Measurements from ENCODE around the gene CAMK2N2. TPM values are rescaled to one million over a fixed set of nuclear protein-coding genes. Genes with fewer than 3 reads are reported as not detected.

Gene CAMK2N2
- total RNA-seq, 4 donors from 2014 or later, result not detected

- H3K27ac ChIP-seq, result no peak overlapping the region
- no peak for DNase-seq
- H3K9me3 ChIP-seq, result no peaks in the 10 kb centered on the region
- H3K4me3 ChIP-seq, result no peak overlapping the region
- H3K27me3 ChIP-seq, result peaks cover 20% of the 10 kb centered on the region
- peaks cover 0 to 5% (median 2%) of the 10 kb centered on the region in 4 donors for H3K4me1 ChIP-seq
- H3K36me3 ChIP-seq, result no peaks in the 10 kb centered on the region
- in situ Hi-C loops (cut with MboI; ENCODE audit: low pct_ligation_motif_present in 1 of 4, low pct_unique_long_range_greater_than_20kb in 1 of 4, low sequenced_read_pairs in 3 of 4) (loop anchor here in 3 of 4 donors (25.0 kb wide), 2 partner anchors 99 to 349 kb away; partner anchors contain the start of genes PARL (in 3 of the 3) and EIF2B5 (in 1 of the 3)), intact Hi-C loops (cut with DNase I; ENCODE audit: low total_unique reads) (loop anchor here (10.0 kb wide), 2 partner anchors 92 to 342 kb away; no protein-coding TSS in a partner anchor)
- TF ChIP-seq POLR2A (IDR thresholded peaks at IDR 0.05) (no peak), EP300 (IDR thresholded peaks at IDR 0.05; ENCODE audit: low read depth) (no peak), CTCF (IDR thresholded peaks at IDR 0.05) (no peak), POLR2AphosphoS5 (IDR thresholded peaks at IDR 0.05) (no peak)
- 100% methylated on average over 3 of the region's 3 CpGs; no CpG with 5 or more reads in 1 of the 2 donors for WGBS, 2 donors (ENCODE audit: low coverage in 1 of 2)
These were observed 24.7 kb downstream of the CAMK2N2 start for GRCh38 chr3:184236636-184237035.

GRCh38 chr3:184236033-184236410, 25.3 kb downstream of the CAMK2N2 start:
- no peak for DNase-seq
- in situ Hi-C loops (cut with MboI; ENCODE audit: low pct_ligation_motif_present in 1 of 4, low pct_unique_long_range_greater_than_20kb in 1 of 4, low sequenced_read_pairs in 3 of 4) (loop anchor here in 3 of 4 donors (25.0 kb wide), 2 partner anchors 99 to 349 kb away; partner anchors contain the start of genes PARL (in 3 of the 3) and EIF2B5 (in 1 of the 3)), intact Hi-C loops (cut with DNase I; ENCODE audit: low total_unique reads) (loop anchor here (10.0 kb wide), 2 partner anchors 91 to 341 kb away; no protein-coding TSS in a partner anchor)
- no peaks in the 10 kb centered on the region for H3K9me3 ChIP-seq
- no peak overlapping the region for H3K27ac ChIP-seq
- TF ChIP-seq EP300 (IDR thresholded peaks at IDR 0.05; ENCODE audit: low read depth) (no peak), CTCF (IDR thresholded peaks at IDR 0.05) (no peak), POLR2A (IDR thresholded peaks at IDR 0.05) (no peak), POLR2AphosphoS5 (IDR thresholded peaks at IDR 0.05) (no peak)
- WGBS, 2 donors (ENCODE audit: low coverage in 1 of 2), result 61% methylated on average over 14 of the region's 14 CpGs; no CpG with 5 or more reads in 1 of the 2 donors
- peaks cover 0 to 2% (median 1%) of the 10 kb centered on the region in 4 donors for H3K4me1 ChIP-seq
- no peak overlapping the region for H3K4me3 ChIP-seq
- peaks cover 26% of the 10 kb centered on the region for H3K27me3 ChIP-seq
- no peaks in the 10 kb centered on the region for H3K36me3 ChIP-seq

GRCh38 chr3:184235381-184236032, 25.8 kb downstream of the CAMK2N2 start:
- no peak overlapping the region for H3K4me3 ChIP-seq
- no peaks in the 10 kb centered on the region for H3K9me3 ChIP-seq
- H3K36me3 ChIP-seq, result no peaks in the 10 kb centered on the region
- WGBS, 2 donors (ENCODE audit: low coverage in 1 of 2), result 60 to 82% methylated on average over 1 to 4 of the region's 4 CpGs
- TF ChIP-seq CTCF (IDR thresholded peaks at IDR 0.05), result no peak
- no peak for TF ChIP-seq POLR2A (IDR thresholded peaks at IDR 0.05)
- no peak for TF ChIP-seq EP300 (IDR thresholded peaks at IDR 0.05; ENCODE audit: low read depth)
- TF ChIP-seq POLR2AphosphoS5 (IDR thresholded peaks at IDR 0.05), result no peak
- in situ Hi-C loops (cut with MboI; ENCODE audit: low pct_ligation_motif_present in 1 of 4, low pct_unique_long_range_greater_than_20kb in 1 of 4, low sequenced_read_pairs in 3 of 4), result loop anchor here in 3 of 4 donors (25.0 kb wide), 2 partner anchors 98 to 348 kb away; partner anchors contain the start of genes PARL (in 3 of the 3) and EIF2B5 (in 1 of the 3)
- peaks cover 0 to 7% (median 0%) of the 10 kb centered on the region in 4 donors for H3K4me1 ChIP-seq
- no peak for DNase-seq
- intact Hi-C loops (cut with DNase I; ENCODE audit: low total_unique reads), result loop anchor here (10.0 kb wide), 2 partner anchors 91 to 341 kb away; no protein-coding TSS in a partner anchor
- no peak overlapping the region for H3K27ac ChIP-seq
- H3K27me3 ChIP-seq, result peaks cover 31% of the 10 kb centered on the region

GRCh38 chr3:184234671-184235380, 26.5 kb downstream of the CAMK2N2 start:
- intact Hi-C loops (cut with DNase I; ENCODE audit: low total_unique reads) (loop anchor here (10.0 kb wide), 2 partner anchors 90 to 340 kb away; no protein-coding TSS in a partner anchor), in situ Hi-C loops (cut with MboI; ENCODE audit: low pct_ligation_motif_present in 1 of 4, low pct_unique_long_range_greater_than_20kb in 1 of 4, low sequenced_read_pairs in 3 of 4) (loop anchor here in 3 of 4 donors (25.0 kb wide), 2 partner anchors 98 to 348 kb away; partner anchors contain the start of genes PARL (in 3 of the 3) and EIF2B5 (in 1 of the 3))
- Histone ChIP-seq H3K4me3 (no peak overlapping the region), H3K27me3 (peaks cover 38% of the 10 kb centered on the region), H3K36me3 (no peaks in the 10 kb centered on the region), H3K4me1 (peaks cover 6 to 14% (median 6%) of the 10 kb centered on the region in 4 donors), H3K27ac (no peak overlapping the region), H3K9me3 (no peaks in the 10 kb centered on the region)
- TF ChIP-seq POLR2A (IDR thresholded peaks at IDR 0.05), result no peak
- no peak for TF ChIP-seq CTCF (IDR thresholded peaks at IDR 0.05)
- no peak for TF ChIP-seq EP300 (IDR thresholded peaks at IDR 0.05; ENCODE audit: low read depth)
- TF ChIP-seq POLR2AphosphoS5 (IDR thresholded peaks at IDR 0.05), result no peak
- DNase-seq, result no peak
- WGBS, 2 donors (ENCODE audit: low coverage in 1 of 2), result 87% methylated on average over 19 of the region's 19 CpGs; no CpG with 5 or more reads in 1 of the 2 donors

All from transverse colon (tissue), 4 donors.